SW 1271 (cell line): ENCODE data around the gene BAG2.

Experiments
- DNase-seq, 2 experiments: peaks; one replicate each; lab custom pipeline; 2025; lab: John Stamatoyannopoulos, UW

The BAG2 gene

DNA sequence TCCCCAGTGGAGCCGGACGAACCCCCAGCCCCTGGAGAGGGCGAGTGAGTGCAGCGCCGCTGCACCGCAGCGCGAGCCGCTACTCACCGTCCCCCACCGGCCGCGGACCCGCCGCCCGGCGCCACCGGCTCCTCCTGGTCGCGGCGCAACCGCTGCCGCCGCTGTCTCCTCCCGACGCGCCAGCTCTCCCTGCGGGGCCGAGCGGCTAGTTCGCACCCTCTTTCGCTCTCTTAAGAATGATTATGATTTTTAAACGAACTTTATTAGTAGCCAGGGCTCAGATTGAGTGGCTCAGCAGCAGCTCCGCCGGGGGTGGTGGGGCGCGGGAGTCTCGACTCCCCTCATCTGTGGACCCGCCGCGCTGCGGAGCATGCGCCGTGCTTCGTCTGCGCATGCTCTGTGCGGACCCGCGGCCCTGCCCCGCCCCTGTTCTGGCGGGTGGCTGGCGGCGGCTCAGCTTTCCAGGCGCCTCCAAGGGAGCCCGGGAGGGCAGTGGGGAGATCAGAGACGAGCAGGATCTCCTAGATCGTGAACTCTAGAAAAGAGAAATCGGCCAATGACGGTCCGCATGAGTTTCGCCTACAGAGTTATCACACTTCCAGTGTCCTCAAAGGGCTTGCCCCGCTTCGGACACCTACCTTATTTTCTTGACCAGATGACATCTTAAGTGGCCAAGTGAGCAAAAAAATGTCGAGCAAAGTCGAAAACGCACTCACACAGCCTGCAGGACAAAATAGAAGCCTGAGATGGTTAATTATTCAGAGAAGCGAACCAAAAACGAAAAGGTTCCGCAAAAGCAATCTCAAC lies 50.0 kb downstream of the BAG2 start, which contains the start of gene RAB23:
Gene RAB23, minus strand, starts transcription at position 372 of the 807 bp plus-strand sequence. CDS start 11,927 bp downstream, outside the sequence.
- peak; percentile 38 to 64 for DNase-seq

DNA sequence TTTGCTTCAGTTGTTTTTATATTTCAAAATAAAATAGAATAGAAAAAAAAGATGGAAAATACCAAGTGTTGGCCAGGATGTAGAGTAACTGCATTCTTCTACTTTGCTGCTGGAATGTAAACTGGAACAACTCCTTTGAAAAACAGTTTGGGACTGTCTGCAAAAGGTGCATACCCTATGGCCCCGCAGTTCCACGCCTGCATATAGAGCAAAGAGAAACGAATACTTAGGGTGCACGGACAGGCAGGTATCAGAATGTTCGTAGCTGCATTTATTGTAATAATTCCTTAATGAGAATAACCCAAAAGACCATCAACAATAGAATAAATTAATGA lies 50.6 kb downstream of the BAG2 start:
- DNase-seq: no peak

- DNase-seq: no peak
Measured at GRCh38 chr6:57224769-57225515, 52.8 kb downstream of the BAG2 start.

DNA sequence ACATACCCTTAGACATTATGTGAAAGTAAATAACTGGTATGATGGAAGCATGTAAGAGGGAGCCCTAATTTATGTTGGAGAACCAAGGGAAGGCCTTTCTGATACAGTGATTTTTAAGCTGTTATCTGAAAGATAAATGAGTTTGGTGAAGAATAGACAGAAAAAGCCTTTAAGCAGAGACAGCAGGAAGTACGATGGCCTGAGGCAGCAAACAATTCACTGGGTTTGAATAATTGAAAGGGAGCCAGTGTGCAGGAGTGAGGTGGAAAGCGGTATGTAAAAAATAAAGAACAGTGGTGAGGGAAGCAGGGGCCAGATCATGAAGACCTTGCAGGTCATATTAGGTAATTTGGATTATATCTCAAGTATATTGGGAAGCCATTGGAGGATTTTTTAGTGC lies 54.1 kb downstream of the BAG2 start:
- no peak for DNase-seq
